Retina (tissue), 1 donor: ENCODE data around the gene PSMC3.
A peak's percentile ranks its signal among the peaks of the same experiment; 100 is the strongest.

ENCODE experiments used
- DNase-seq: peaks from one replicate; pipeline ENCODE4 v3.0.0-alpha.2; 2016

The PSMC3 gene

DNA sequence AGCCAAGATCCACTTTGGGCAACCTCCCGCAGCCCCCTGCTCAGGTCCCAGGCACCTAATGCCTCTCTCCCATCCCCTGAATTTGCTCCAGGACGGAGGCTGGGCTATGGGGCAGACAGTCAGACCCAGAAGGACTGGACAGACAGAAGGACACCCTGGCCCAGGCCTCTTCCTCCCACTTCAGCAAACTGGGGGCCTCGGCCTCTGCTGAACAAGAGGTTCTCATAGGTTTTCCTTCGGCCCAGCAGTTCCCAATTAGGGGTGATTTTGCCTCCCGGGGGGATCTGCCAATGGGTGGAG, 51.6 kb downstream of the PSMC3 start:
- DNase-seq: no peak

DNA sequence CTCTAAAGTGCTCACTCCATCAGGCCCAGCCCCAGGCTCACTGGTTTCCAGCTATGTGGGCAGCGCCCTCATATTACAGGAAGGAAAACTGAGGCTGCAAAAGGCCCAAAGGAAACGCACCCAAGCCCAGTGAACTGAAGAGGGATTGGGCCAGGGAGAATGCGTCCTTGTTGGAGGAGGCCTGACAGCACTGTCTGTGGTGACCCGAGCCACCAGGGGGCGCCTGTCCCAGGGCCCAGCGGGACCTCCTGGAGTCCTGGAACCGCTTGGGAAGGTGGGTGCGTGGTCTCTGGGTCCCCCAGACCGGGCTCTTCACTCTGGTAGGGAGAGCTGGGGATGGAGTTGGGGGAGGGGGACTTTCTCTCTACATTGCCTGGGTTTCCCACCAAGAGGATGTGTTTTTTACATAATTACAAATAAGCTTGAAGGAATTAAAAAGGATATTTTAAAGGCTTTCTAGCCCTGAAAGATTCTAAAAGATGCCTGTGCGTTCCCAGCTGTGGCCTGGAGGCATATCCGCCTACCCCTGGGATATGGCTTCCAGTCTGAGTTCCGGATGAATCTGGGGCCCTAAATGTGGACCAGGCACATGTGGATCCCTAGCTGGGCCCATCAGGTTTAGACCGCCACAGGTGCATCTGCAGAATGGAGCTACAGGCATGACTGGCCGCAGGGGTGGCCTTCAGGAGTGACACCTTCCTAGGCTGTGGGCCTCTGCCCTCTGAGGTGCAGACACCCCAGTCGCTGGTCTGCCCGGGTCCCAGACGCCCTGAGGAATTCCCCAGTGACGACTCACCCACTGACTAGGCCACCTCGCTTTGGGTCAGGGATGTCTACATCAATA, 52.1 kb downstream of the PSMC3 start:
- DNase-seq: peak; percentile 73

DNA sequence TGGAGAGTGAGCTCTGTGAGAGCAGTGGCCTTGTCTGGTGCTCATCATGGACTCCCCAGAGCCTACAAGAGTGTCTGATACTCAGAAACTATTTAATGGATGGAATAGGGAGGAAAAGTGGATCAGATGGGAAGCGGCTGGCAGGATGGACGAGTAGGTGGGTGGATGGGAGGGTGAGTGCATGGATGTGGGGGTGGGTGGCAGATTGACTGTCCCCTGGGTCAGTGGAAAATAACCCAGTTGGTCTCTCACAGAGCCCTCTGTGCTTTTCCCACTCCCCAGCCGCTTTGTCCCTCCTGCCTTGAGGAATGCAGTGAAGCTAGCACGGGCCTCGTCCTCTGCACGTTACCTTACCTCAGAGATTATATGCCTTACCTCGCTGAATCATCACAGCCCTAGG, 53.8 kb downstream of the PSMC3 start:
- no peak for DNase-seq

DNA sequence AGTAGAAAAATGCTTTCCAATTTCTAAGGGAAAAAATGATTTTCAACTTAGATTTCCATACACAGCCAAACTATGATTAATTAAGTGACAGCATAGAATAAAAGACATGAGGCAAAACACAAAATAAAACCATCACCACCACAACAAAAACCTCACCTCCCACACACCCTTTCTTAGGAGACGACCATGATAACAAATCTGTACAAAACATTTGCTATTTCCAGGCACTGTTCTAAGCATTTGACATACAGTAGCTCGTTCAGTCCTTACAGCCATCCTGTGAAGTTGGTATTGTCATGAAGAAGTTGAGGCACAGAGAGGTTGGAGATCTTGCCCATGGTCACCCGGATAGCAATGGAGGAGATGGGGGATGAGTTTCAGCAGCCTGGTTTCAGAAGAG, 56.6 kb downstream of the PSMC3 start:
- DNase-seq: no peak
